ENCODE data around the gene MAS1. TPM values are rescaled to one million over a fixed set of nuclear protein-coding genes. Genes with fewer than 3 reads are reported as not detected.

Gene MAS1
- polyA plus RNA-seq, 1 of the 3 experiments (the other 2 are of a cell fraction), result not detected

- TF ChIP-seq ZBTB33 (IDR thresholded peaks at IDR 0.05; ENCODE audit: borderline replicate concordance, low read depth), result no peak
- no peak for TF ChIP-seq IRF3 (IDR thresholded peaks at IDR 0.05; ENCODE audit: low read depth, low read length)
- TF ChIP-seq, protein P1, sequence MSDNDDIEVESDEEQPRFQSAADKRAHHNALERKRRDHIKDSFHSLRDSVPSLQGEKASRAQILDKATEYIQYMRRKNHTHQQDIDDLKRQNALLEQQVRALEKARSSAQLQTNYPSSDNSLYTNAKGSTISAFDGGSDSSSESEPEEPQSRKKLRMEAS (IDR thresholded peaks at IDR 0.05; ENCODE audit: low read depth), result no peak
- no peak for TF ChIP-seq MEF2A (IDR thresholded peaks at IDR 0.05; ENCODE audit: borderline replicate concordance, low read depth)
Measured at GRCh38 chr6:159887761-159888160, 3.0 kb upstream of the MAS1 start (continued).

DNA sequence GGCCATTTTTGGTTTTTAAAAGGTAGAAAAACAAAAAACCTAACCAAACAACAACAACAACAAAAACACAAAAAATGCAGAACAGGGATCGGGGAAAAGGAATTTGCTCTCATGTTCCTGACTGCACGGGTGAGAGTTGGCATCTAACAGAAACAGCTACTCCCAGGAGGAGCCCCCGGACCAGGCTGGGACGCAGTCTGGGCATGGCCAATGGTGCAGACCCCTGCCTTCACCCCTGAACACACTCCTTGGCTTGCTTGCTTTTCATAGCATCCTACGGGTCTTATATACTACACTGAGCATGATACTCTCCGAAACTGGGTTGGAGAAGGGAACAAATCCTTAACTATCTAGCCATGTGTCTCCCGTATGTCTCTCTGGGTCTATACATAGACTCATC, 587 bp upstream of the MAS1 start:
- H3K27ac ChIP-seq (ENCODE audit: low read depth in 2 of 2, low read length in 1 of 2), result no peak overlapping the region
- H3K4me3 ChIP-seq (ENCODE audit: low read depth in 2 of 2, low read length in 1 of 2), result no peak overlapping the region
- H3K79me2 ChIP-seq (ENCODE audit: insufficient read depth), result no peaks in the 10 kb centered on the region
- H3K9me3 ChIP-seq, result no peaks in the 10 kb centered on the region
- H3K36me3 ChIP-seq (replicated peaks in 1 of 2; ENCODE audit: control insufficient read depth in 1 of 2, insufficient read depth in 2 of 2, low read length in 1 of 2), result no peaks in the 10 kb centered on the region
- no peak for DNase-seq
- no peaks in the 10 kb centered on the region for H3K9me2 ChIP-seq
- peaks cover 43% of the 10 kb centered on the region; the same call in 1 of the 2 replicates for H3K27me3 ChIP-seq (ENCODE audit: insufficient read depth)
- ChIA-PET POLR2A (no interaction called here), CTCF (interaction anchor here (1.3 kb wide), 1 partner anchor 9 kb away, joined by 3 read pairs; no protein-coding TSS in a partner anchor)
- no peaks in the 10 kb centered on the region for H3F3A ChIP-seq (replicated peaks; ENCODE audit: insufficient read depth)
- no peak overlapping the region for H2AFZ ChIP-seq (ENCODE audit: low read depth)
- no peaks in the 10 kb centered on the region for H4K20me1 ChIP-seq (ENCODE audit: insufficient read depth)
- peaks cover 0 to 5% of the 10 kb centered on the region in 2 experiments; a peak in 1 of 4 replicates for H3K4me1 ChIP-seq (ENCODE audit: control insufficient read depth in 1 of 2, insufficient read depth in 2 of 2, low read depth in 1 of 2, low read length in 1 of 2)
- WGBS (ENCODE audit: low lambda C conversion rate), result 35% methylated on average over 7 of the region's 7 CpGs
- no peak overlapping the region for H3K9ac ChIP-seq
- TF ChIP-seq USF2 (IDR thresholded peaks at IDR 0.05; ENCODE audit: borderline replicate concordance, low read depth, low read length) (no peak), RFX5 (IDR thresholded peaks at IDR 0.05; ENCODE audit: low read length) (no peak), FOXJ3 (CRISPR knock-in tag; IDR thresholded peaks at IDR 0.05) (no peak), YY1 (IDR thresholded peaks at IDR 0.05; ENCODE audit: low read depth) (no peak), TAF1 (IDR thresholded peaks at IDR 0.05; ENCODE audit: borderline replicate concordance, low read depth, low read length) (no peak), GABPA (IDR thresholded peaks at IDR 0.05; ENCODE audit: low read depth) (no peak), EZH2phosphoT487 (IDR thresholded peaks at IDR 0.05; ENCODE audit: borderline replicate concordance, low read depth) (no peak), RAD21 (IDR thresholded peaks at IDR 0.05; ENCODE audit: low read length) (no peak), NRF1 (IDR thresholded peaks at IDR 0.05; ENCODE audit: low read depth, low read length) (no peak), FOSL2 (IDR thresholded peaks at IDR 0.05; ENCODE audit: borderline replicate concordance, low read depth) (no peak)
- TF ChIP-seq, protein P2, sequence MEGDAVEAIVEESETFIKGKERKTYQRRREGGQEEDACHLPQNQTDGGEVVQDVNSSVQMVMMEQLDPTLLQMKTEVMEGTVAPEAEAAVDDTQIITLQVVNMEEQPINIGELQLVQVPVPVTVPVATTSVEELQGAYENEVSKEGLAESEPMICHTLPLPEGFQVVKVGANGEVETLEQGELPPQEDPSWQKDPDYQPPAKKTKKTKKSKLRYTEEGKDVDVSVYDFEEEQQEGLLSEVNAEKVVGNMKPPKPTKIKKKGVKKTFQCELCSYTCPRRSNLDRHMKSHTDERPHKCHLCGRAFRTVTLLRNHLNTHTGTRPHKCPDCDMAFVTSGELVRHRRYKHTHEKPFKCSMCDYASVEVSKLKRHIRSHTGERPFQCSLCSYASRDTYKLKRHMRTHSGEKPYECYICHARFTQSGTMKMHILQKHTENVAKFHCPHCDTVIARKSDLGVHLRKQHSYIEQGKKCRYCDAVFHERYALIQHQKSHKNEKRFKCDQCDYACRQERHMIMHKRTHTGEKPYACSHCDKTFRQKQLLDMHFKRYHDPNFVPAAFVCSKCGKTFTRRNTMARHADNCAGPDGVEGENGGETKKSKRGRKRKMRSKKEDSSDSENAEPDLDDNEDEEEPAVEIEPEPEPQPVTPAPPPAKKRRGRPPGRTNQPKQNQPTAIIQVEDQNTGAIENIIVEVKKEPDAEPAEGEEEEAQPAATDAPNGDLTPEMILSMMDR (IDR thresholded peaks at IDR 0.05), result no peak
- H3K4me2 ChIP-seq, result no peak overlapping the region
